Heart left ventricle (tissue), 13 donors: ENCODE measurements around the gene LHX6.

ENCODE experiments used
- POLR2A ChIP-seq, 2 donors: fragments of 450-650 bp; IDR thresholded peaks; one replicate each; pipeline ENCODE4 v1.6.1; 2017; ENCODE audit warnings: antibody characterized with exemption in 2 of 2, mild to moderate bottlenecking in 2 of 2, moderate library complexity in 2 of 2
- TF ChIP-seq, protein P1 (sequence below), 12 donors: fragments of 200-600 bp; sonication (generic) in 4 of 12; IDR thresholded peaks; one replicate each; pipeline versions ENCODE4 v1.5.0 to v1.8.0; 2018 to 2022; ENCODE audit warnings: antibody characterized with exemption in 12 of 12, mild to moderate bottlenecking in 5 of 12
- donor health status: ischemic (EF 13 %, LVEDD 7.1; RV severe dilation, severe dysfunction).
- donor health status: DM: no; HTN: yes; CAD: no.
- donor health status: DM: no; HTN: no; CAD: no.
- donor health status: ischemic (EF 25% LVEDD 6.9; RV normal size, moderate dysfunction).
- donor health status: ischemic (EF 25% LVEDD 5.7; RV mildly dilated, moderate dysfunction).
- donor health status: ischemic (EF 35%, LVEDD 5.7; RV mildly dilated, moderate dysfunction).
- donor health status: nonischemic (EF 11% LVEDD 7.7; RV severe dilation, severe dysfunction).
- donor health status: DM: yes; HTN: yes; CAD: no.
- donor health status: PGD.
- donor health status: ischemic (EF 29% LVEDD 5.4; RV normal size, mild dysfunction).
- donor health status: nonischemic (EF 23%, LVEDD 6.1; RV moderate dilation, normal function).

DNA sequence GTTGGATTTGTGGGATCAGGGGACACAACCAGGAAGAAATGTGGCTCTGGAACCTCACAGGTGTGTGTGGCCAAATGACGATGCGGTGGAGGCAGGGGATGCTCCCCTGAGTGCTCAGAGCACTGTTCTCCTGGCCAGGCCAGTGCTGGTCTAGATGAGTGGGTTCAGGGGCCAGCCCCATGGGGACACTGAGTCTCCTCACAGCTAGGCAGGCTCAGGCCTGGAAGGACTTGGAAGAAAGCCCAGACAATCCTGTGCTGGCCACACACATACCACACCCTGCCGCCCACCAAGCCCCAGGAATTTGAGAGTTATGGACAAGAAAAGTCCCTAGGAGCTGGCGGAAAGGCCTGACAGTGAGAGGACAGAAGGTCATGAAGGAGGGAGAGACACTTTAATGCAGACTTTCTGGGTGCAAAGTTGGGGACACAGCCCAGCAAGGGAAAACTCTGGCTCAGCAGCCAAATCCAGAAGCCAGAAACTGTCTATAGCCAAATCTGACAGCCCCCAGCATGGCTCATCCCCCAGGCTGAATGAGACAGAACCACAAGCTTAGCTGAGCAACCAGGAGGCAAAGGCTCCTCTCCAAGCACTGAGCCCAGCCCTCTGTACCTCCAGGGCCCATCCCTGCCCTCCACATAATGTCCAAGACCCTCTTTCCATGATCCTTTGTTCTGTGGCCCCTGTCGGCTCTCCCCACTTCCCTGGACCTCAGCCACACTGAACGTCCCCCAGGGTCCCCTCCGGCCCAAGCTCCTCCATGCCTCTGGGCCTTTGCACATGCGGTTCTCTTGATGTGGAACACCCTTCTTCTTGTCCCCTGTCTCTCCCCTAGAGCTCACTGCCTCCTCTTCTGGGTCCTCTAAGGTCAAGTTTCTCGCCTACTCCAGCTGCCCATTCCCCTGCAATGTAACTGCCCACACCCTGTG lies 22.4 kb downstream of the LHX6 start:
- TF ChIP-seq, protein P1, sequence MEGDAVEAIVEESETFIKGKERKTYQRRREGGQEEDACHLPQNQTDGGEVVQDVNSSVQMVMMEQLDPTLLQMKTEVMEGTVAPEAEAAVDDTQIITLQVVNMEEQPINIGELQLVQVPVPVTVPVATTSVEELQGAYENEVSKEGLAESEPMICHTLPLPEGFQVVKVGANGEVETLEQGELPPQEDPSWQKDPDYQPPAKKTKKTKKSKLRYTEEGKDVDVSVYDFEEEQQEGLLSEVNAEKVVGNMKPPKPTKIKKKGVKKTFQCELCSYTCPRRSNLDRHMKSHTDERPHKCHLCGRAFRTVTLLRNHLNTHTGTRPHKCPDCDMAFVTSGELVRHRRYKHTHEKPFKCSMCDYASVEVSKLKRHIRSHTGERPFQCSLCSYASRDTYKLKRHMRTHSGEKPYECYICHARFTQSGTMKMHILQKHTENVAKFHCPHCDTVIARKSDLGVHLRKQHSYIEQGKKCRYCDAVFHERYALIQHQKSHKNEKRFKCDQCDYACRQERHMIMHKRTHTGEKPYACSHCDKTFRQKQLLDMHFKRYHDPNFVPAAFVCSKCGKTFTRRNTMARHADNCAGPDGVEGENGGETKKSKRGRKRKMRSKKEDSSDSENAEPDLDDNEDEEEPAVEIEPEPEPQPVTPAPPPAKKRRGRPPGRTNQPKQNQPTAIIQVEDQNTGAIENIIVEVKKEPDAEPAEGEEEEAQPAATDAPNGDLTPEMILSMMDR (IDR thresholded peaks at IDR 0.05): no peak
- no peak for TF ChIP-seq POLR2A (IDR thresholded peaks at IDR 0.05)
